ENCODE results near the gene ARMC5. TPM values are rescaled to one million over a fixed set of nuclear protein-coding genes. Genes with fewer than 3 reads are reported as not detected.

ARMC5 gene
- total and polyA plus RNA-seq, 8 donors: 2.6 to 29.8 (median 11.3) TPM; not detected in 1

- no peak overlapping the region for H3K4me3 ChIP-seq
- no peaks in the 10 kb centered on the region for H3K36me3 ChIP-seq
- DNase-seq: no peak
- 67 to 85% (median 80%) methylated on average over 10 to 12 of the region's 12 CpGs for whole genome bisulfite sequencing, 5 donors
- no peak overlapping the region for H3K27ac ChIP-seq
- intact Hi-C loops (cut with DNase I; ENCODE audit: low total_unique reads): no loop called here
- peaks cover 0 to 13% (median 11%) of the 10 kb centered on the region in 4 donors for H3K4me1 ChIP-seq
- peaks cover 0 to 30% (median 6%) of the 10 kb centered on the region in 3 donors for H3K27me3 ChIP-seq
- no peaks in the 10 kb centered on the region for H3K9me3 ChIP-seq
- TF ChIP-seq EP300 (IDR thresholded peaks at IDR 0.05) (no peak), POLR2A (IDR thresholded peaks at IDR 0.05) (no peak), POLR2AphosphoS5 (IDR thresholded peaks at IDR 0.05) (no peak)
- TF ChIP-seq, protein P1, sequence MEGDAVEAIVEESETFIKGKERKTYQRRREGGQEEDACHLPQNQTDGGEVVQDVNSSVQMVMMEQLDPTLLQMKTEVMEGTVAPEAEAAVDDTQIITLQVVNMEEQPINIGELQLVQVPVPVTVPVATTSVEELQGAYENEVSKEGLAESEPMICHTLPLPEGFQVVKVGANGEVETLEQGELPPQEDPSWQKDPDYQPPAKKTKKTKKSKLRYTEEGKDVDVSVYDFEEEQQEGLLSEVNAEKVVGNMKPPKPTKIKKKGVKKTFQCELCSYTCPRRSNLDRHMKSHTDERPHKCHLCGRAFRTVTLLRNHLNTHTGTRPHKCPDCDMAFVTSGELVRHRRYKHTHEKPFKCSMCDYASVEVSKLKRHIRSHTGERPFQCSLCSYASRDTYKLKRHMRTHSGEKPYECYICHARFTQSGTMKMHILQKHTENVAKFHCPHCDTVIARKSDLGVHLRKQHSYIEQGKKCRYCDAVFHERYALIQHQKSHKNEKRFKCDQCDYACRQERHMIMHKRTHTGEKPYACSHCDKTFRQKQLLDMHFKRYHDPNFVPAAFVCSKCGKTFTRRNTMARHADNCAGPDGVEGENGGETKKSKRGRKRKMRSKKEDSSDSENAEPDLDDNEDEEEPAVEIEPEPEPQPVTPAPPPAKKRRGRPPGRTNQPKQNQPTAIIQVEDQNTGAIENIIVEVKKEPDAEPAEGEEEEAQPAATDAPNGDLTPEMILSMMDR (IDR thresholded peaks at IDR 0.05): no peak
Observed at GRCh38 chr16:31423801-31424200, 35.5 kb upstream of the ARMC5 start.

DNA sequence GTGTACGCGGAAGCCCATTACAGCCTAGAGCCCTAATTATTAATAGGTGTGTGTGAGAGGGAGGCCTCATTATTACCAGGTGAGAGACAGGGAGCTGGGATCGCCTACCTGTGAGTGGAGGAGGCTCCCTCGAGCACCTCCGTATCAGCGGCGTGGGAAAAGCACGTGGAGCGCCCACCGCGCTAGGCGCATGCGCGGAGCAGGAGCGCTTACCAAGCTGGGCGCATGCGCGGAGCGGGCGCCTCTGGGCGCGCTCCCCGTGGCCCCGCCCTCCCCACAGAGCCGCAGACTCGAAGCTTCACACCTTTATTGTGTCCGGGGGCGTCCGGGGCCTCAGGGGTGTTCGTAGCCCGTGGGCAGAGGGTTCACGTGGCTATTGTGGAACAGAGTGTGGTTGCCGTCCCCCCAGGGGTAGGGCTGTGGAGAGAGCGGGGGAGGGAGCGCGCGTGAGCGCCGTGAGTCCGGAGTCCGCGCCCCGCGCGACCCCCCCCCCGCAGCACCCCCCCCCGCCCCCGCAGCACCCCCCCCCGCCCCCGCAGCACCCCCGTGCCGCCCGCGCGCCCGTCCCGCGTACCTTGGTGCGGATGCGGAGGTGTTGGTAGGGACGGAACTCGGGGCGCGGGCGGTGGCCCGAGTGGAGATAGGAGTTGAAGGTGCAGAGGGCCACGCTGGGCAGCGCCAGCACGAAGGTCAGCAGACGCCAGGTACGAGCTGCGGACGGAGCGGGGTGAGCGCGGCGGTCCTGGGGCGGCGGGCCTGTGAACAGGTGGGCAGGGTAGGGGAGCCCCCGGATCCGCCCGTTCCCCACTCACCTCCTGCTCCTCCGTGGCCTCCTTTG lies 31.6 kb upstream of the ARMC5 start:
- 17 to 38% (median 27%) methylated on average over 30 to 74 of the region's 83 CpGs for WGBS, 5 donors
- peak; percentile 60 to 80 for DNase-seq
- TF ChIP-seq EP300 (IDR thresholded peaks at IDR 0.05) (no peak), POLR2A (IDR thresholded peaks at IDR 0.05) (no peak), POLR2AphosphoS5 (IDR thresholded peaks at IDR 0.05) (no peak)
- TF ChIP-seq, protein P1 (IDR thresholded peaks at IDR 0.05): no peak
- Histone ChIP-seq H3K27ac (peak overlapping the region in 3 of 5 donors; percentile 31 to 62 (median 41)), H3K36me3 (no peaks in the 10 kb centered on the region), H3K4me1 (peaks cover 0 to 19% (median 11%) of the 10 kb centered on the region in 4 donors), H3K4me3 (peak overlapping the region; percentile 40 to 45 (median 44)), H3K9me3 (no peaks in the 10 kb centered on the region), H3K27me3 (peaks cover 0 to 19% (median 3%) of the 10 kb centered on the region in 3 donors)
- intact Hi-C loops (cut with DNase I; ENCODE audit: low total_unique reads): no loop called here

DNA sequence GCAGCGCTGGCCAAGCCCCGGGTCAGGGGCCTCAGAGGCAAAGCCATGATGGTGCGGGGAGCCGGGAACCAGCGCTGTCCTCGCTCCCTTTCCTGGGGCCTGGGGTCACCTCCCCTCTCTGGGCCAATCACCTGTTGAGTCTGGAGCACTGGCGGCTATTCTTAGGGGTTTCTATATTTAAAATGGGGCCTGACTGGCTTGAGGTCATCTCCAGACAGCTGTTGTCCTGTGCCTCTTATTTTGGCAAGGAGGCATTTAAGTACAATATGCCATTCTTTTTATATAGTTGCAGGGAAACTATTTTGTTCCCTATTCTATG lies 31.1 kb upstream of the ARMC5 start, which contains the start of gene COX6A2:
Gene COX6A2, minus strand, starts transcription at position 82 of the 319 bp plus-strand sequence. Its CDS starts 35 bp downstream, at position 47.
- Histone ChIP-seq H3K36me3 (no peaks in the 10 kb centered on the region), H3K9me3 (no peaks in the 10 kb centered on the region), H3K27ac (peak within 1 kb of the TSS in 3 of 5 donors; percentile 31 to 62 (median 41)), H3K4me1 (peaks cover 0 to 19% (median 11%) of the 10 kb centered on the region in 4 donors), H3K4me3 (peak within 1 kb of the TSS; percentile 40 to 45 (median 44)), H3K27me3 (peaks cover 0 to 17% (median 3%) of the 10 kb centered on the region in 3 donors)
- intact Hi-C loops (cut with DNase I; ENCODE audit: low total_unique reads): no loop called here
- WGBS, 5 donors: 52 to 62% (median 56%) methylated on average over 7 of the region's 7 CpGs
- TF ChIP-seq EP300 (IDR thresholded peaks at IDR 0.05) (no peak), POLR2A (IDR thresholded peaks at IDR 0.05) (no peak), POLR2AphosphoS5 (IDR thresholded peaks at IDR 0.05) (no peak)
- TF ChIP-seq, protein P1 (IDR thresholded peaks at IDR 0.05): no peak
- no peak for DNase-seq

DNA sequence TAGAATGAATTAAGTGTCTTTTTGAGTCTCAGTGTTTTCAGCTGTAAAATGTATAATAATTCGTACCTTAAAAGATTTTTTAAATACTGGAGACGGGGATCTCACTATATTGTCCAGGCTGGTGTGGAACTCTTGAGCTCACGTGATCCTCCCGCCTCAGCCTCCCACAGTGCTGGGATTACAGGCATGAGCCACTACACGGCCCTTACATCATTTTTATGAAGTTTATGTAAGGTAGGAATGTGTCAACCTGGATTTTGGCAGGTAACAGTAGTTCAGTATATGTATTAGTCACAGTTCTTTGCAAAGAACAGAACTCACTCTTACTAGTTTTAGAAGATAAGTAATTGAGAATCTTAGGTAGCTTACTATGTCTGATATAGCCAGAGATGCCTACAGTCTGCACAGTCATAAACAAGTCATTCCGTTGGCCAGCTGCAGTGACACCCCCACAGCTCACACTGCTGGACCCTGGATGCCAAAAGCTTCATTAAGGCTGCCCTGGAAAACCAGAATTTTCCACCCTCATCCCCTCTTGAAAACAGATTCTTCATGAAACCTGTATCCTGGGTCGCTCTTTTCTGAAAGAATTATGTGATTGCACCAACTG lies 30.6 kb upstream of the ARMC5 start:
- Histone ChIP-seq H3K4me3 (no peak overlapping the region), H3K36me3 (no peaks in the 10 kb centered on the region), H3K4me1 (peaks cover 0 to 19% (median 11%) of the 10 kb centered on the region in 4 donors), H3K9me3 (no peaks in the 10 kb centered on the region), H3K27me3 (peaks cover 0 to 14% (median 3%) of the 10 kb centered on the region in 3 donors), H3K27ac (no peak overlapping the region)
- WGBS, 5 donors: 71 to 76% (median 74%) methylated on average over 7 of the region's 7 CpGs
- DNase-seq: no peak
- TF ChIP-seq EP300 (IDR thresholded peaks at IDR 0.05): no peak
- TF ChIP-seq, protein P1 (IDR thresholded peaks at IDR 0.05): no peak
- no peak for TF ChIP-seq POLR2AphosphoS5 (IDR thresholded peaks at IDR 0.05)
- TF ChIP-seq POLR2A (IDR thresholded peaks at IDR 0.05): no peak
- intact Hi-C loops (cut with DNase I; ENCODE audit: low total_unique reads): no loop called here

Measured in stomach (tissue), 9 donors.